IMR-90 (cell line): ENCODE results near the gene LRRC70.

Source experiments
- BHLHE40 ChIP-seq: fragments of 150-350 bp; IDR thresholded peaks from 2 replicates; pipeline ENCODE4 v1.6.1; 2016; ENCODE audit warnings: mild to moderate bottlenecking, low read depth, low read length
- CTCF ChIP-seq: conservative IDR thresholded peaks from 2 replicates; pipeline ENCODE4 v1.5.1; 2012; ENCODE audit warnings: mild to moderate bottlenecking, low read depth, low read length, improper control_type of control experiment
- FOS ChIP-seq: fragments of 150-350 bp; IDR thresholded peaks from 2 replicates; pipeline ENCODE4 v1.6.1; 2016; ENCODE audit warnings: low read depth, low read length
- MAFK ChIP-seq: IDR thresholded peaks from 2 replicates; pipeline ENCODE4 v1.6.1; 2012; ENCODE audit warnings: low read depth, low read length, improper control_type of control experiment
- MXI1 ChIP-seq: IDR thresholded peaks from 2 replicates; pipeline ENCODE4 v1.6.1; 2012; ENCODE audit warnings: low read depth, mild to moderate bottlenecking, low read length, moderate library complexity, borderline replicate concordance
- POLR2A ChIP-seq: IDR thresholded peaks from 2 replicates; pipeline ENCODE4 v1.6.1; 2012; ENCODE audit warnings: mild to moderate bottlenecking, low read depth, low read length
- RAD21 ChIP-seq: IDR thresholded peaks from 2 replicates; pipeline ENCODE4 v1.6.1; 2012; ENCODE audit warnings: low read length, improper control_type of control experiment
- RFX5 ChIP-seq: IDR thresholded peaks from 2 replicates; pipeline ENCODE4 v1.8.0; 2012; ENCODE audit warnings: low read depth, mild to moderate bottlenecking, low read length, moderate library complexity
- USF2 ChIP-seq: fragments of 150-350 bp; IDR thresholded peaks from 2 replicates; pipeline ENCODE4 v1.6.1; 2017; ENCODE audit warnings: mild to moderate bottlenecking, antibody characterized with exemption, low read length, low read depth

- TF ChIP-seq CTCF (no peak), RAD21 (no peak), POLR2A (no peak), MAFK (no peak), BHLHE40 (no peak), USF2 (no peak), RFX5 (no peak), FOS (no peak), MXI1 (no peak)
Measured at GRCh38 chr5:62547945-62548630, 30.5 kb upstream of the LRRC70 start.
